ENCODE measurements around the gene ENDOU.

Gene ENDOU

GRCh38 chr12:47711448-47711847, 13.8 kb downstream of the ENDOU start:
- TF ChIP-seq CTCF (IDR thresholded peaks at IDR 0.05) = no peak
- Histone ChIP-seq H2AFZ (no peak overlapping the region), H3K9ac (no peak overlapping the region), H3K36me3 (ENCODE audit: control insufficient read depth, insufficient read depth, low read length) (no peaks in the 10 kb centered on the region), H3K27ac (no peak overlapping the region), H3K9me3 (ENCODE audit: control insufficient read depth, low read length) (no peaks in the 10 kb centered on the region), H3K4me1 (peaks cover 13% of the 10 kb centered on the region), H3K4me3 (ENCODE audit: low read depth, low read length) (no peak overlapping the region), H3K4me2 (ENCODE audit: low read length) (no peak overlapping the region), H3K27me3 (ENCODE audit: control insufficient read depth, insufficient read depth, low read length) (no peaks in the 10 kb centered on the region), H3K79me2 (no peaks in the 10 kb centered on the region)

GRCh38 chr12:47710278-47710677, 15.0 kb downstream of the ENDOU start:
- no peak for TF ChIP-seq CTCF (IDR thresholded peaks at IDR 0.05)
- H3K36me3 ChIP-seq (ENCODE audit: control insufficient read depth, insufficient read depth, low read length) = no peaks in the 10 kb centered on the region
- H3K4me2 ChIP-seq (ENCODE audit: low read length) = no peak overlapping the region
- H3K9ac ChIP-seq = no peak overlapping the region
- H3K27me3 ChIP-seq (ENCODE audit: control insufficient read depth, insufficient read depth, low read length) = no peaks in the 10 kb centered on the region
- peaks cover 7% of the 10 kb centered on the region for H3K4me1 ChIP-seq
- no peak overlapping the region for H3K27ac ChIP-seq
- no peak overlapping the region for H3K4me3 ChIP-seq (ENCODE audit: low read depth, low read length)
- peaks cover 5% of the 10 kb centered on the region for H3K79me2 ChIP-seq
- H2AFZ ChIP-seq = no peak overlapping the region
- H3K9me3 ChIP-seq (ENCODE audit: control insufficient read depth, low read length) = no peaks in the 10 kb centered on the region

GRCh38 chr12:47709671-47710070, 15.6 kb downstream of the ENDOU start:
- no peak overlapping the region for H3K4me3 ChIP-seq (ENCODE audit: low read depth, low read length)
- no peak overlapping the region for H3K9ac ChIP-seq
- H3K4me1 ChIP-seq = peaks cover 2% of the 10 kb centered on the region
- H3K27ac ChIP-seq = no peak overlapping the region
- no peak for TF ChIP-seq CTCF (IDR thresholded peaks at IDR 0.05)
- no peaks in the 10 kb centered on the region for H3K36me3 ChIP-seq (ENCODE audit: control insufficient read depth, insufficient read depth, low read length)
- no peak overlapping the region for H3K4me2 ChIP-seq (ENCODE audit: low read length)
- no peaks in the 10 kb centered on the region for H3K27me3 ChIP-seq (ENCODE audit: control insufficient read depth, insufficient read depth, low read length)
- peaks cover 11% of the 10 kb centered on the region for H3K79me2 ChIP-seq
- no peak overlapping the region for H2AFZ ChIP-seq
- H3K9me3 ChIP-seq (ENCODE audit: control insufficient read depth, low read length) = no peaks in the 10 kb centered on the region

GRCh38 chr12:47709237-47709636, 16.1 kb downstream of the ENDOU start:
- no peak overlapping the region for H3K9ac ChIP-seq
- H3K4me2 ChIP-seq (ENCODE audit: low read length) = no peak overlapping the region
- H3K79me2 ChIP-seq = peaks cover 11% of the 10 kb centered on the region
- H2AFZ ChIP-seq = no peak overlapping the region
- H3K27ac ChIP-seq = no peak overlapping the region
- no peak for TF ChIP-seq CTCF (IDR thresholded peaks at IDR 0.05)
- H3K27me3 ChIP-seq (ENCODE audit: control insufficient read depth, insufficient read depth, low read length) = no peaks in the 10 kb centered on the region
- H3K9me3 ChIP-seq (ENCODE audit: control insufficient read depth, low read length) = no peaks in the 10 kb centered on the region
- no peaks in the 10 kb centered on the region for H3K36me3 ChIP-seq (ENCODE audit: control insufficient read depth, insufficient read depth, low read length)
- H3K4me3 ChIP-seq (ENCODE audit: low read depth, low read length) = no peak overlapping the region
- no peaks in the 10 kb centered on the region for H3K4me1 ChIP-seq

- Histone ChIP-seq H2AFZ (no peak overlapping the region), H3K36me3 (ENCODE audit: control insufficient read depth, insufficient read depth, low read length) (no peaks in the 10 kb centered on the region), H3K9ac (no peak overlapping the region), H3K4me3 (ENCODE audit: low read depth, low read length) (no peak overlapping the region), H3K27ac (no peak overlapping the region), H3K9me3 (ENCODE audit: control insufficient read depth, low read length) (no peaks in the 10 kb centered on the region), H3K79me2 (peaks cover 11% of the 10 kb centered on the region), H3K4me1 (no peaks in the 10 kb centered on the region), H3K4me2 (ENCODE audit: low read length) (no peak overlapping the region), H3K27me3 (ENCODE audit: control insufficient read depth, insufficient read depth, low read length) (no peaks in the 10 kb centered on the region)
- TF ChIP-seq CTCF (IDR thresholded peaks at IDR 0.05) = no peak
Observed at GRCh38 chr12:47707905-47708543, 17.3 kb downstream of the ENDOU start.
